SK-N-SH (cell line): ENCODE measurements around the gene ANKRD11.
"Not testable (repeated sequence)": the region's sequence is repeated elsewhere in the genome, so short reads cannot be mapped to it uniquely, and the experiment has no call there.

ENCODE experiments used
- YY1 ChIP-seq: IDR thresholded peaks from 2 replicates; pipeline ENCODE4 v1.4.0; 2012; ENCODE audit warnings: low read depth, mild to moderate bottlenecking
- TF ChIP-seq, protein P1 (sequence below): fragments of 200-600 bp; sonication (generic); IDR thresholded peaks from 2 replicates; pipeline ENCODE4 v1.6.1; 2017; ENCODE audit warnings: antibody characterized with exemption, mild to moderate bottlenecking, moderate library complexity
- TF ChIP-seq, protein P2 (sequence below): IDR thresholded peaks from 2 replicates; pipeline ENCODE4 v1.6.1; 2012; ENCODE audit warnings: mild to moderate bottlenecking, low read depth, low read length, moderate library complexity

DNA sequence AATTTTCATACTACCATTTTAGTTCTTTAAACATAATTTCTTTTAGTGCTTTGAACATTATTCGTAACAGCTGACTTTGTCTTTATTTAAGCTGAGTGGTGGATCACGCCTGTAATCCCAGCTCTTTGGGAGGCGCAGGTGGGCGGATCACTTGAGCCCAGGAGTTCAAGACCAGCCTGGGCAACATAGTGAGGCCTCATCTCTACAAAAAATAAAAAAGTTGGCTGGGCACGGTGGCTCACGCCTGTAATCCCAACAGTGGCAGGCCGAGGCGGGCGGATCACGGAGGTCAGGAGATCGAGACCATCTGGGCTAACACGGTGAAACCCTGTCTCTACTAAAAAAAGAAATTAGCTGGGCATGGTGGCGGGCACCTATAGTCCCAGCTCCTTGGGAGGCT lies 230.5 kb downstream of the ANKRD11 start:
- TF ChIP-seq, protein P1, sequence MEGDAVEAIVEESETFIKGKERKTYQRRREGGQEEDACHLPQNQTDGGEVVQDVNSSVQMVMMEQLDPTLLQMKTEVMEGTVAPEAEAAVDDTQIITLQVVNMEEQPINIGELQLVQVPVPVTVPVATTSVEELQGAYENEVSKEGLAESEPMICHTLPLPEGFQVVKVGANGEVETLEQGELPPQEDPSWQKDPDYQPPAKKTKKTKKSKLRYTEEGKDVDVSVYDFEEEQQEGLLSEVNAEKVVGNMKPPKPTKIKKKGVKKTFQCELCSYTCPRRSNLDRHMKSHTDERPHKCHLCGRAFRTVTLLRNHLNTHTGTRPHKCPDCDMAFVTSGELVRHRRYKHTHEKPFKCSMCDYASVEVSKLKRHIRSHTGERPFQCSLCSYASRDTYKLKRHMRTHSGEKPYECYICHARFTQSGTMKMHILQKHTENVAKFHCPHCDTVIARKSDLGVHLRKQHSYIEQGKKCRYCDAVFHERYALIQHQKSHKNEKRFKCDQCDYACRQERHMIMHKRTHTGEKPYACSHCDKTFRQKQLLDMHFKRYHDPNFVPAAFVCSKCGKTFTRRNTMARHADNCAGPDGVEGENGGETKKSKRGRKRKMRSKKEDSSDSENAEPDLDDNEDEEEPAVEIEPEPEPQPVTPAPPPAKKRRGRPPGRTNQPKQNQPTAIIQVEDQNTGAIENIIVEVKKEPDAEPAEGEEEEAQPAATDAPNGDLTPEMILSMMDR = not testable (repeated sequence)
- not testable (repeated sequence) for TF ChIP-seq YY1
- TF ChIP-seq, protein P2, sequence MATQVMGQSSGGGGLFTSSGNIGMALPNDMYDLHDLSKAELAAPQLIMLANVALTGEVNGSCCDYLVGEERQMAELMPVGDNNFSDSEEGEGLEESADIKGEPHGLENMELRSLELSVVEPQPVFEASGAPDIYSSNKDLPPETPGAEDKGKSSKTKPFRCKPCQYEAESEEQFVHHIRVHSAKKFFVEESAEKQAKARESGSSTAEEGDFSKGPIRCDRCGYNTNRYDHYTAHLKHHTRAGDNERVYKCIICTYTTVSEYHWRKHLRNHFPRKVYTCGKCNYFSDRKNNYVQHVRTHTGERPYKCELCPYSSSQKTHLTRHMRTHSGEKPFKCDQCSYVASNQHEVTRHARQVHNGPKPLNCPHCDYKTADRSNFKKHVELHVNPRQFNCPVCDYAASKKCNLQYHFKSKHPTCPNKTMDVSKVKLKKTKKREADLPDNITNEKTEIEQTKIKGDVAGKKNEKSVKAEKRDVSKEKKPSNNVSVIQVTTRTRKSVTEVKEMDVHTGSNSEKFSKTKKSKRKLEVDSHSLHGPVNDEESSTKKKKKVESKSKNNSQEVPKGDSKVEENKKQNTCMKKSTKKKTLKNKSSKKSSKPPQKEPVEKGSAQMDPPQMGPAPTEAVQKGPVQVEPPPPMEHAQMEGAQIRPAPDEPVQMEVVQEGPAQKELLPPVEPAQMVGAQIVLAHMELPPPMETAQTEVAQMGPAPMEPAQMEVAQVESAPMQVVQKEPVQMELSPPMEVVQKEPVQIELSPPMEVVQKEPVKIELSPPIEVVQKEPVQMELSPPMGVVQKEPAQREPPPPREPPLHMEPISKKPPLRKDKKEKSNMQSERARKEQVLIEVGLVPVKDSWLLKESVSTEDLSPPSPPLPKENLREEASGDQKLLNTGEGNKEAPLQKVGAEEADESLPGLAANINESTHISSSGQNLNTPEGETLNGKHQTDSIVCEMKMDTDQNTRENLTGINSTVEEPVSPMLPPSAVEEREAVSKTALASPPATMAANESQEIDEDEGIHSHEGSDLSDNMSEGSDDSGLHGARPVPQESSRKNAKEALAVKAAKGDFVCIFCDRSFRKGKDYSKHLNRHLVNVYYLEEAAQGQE = not testable (repeated sequence)
